Osteoblast (primary cell): ENCODE data around the gene HACD2. TPM values are rescaled to one million over a fixed set of nuclear protein-coding genes. Genes with fewer than 3 reads are reported as not detected.
A peak's percentile ranks its signal among the peaks of the same experiment; 100 is the strongest.

Experiments
- DNase-seq: peaks from one replicate; pipeline ENCODE4 v3.0.0; 2011; ENCODE audit warnings: low spot score, mixed read lengths; ENCODE audit not compliant: insufficient read length; ENCODE audit errors: missing footprints
- H2AFZ ChIP-seq: 2 replicates; pipeline ENCODE4 v1.6.0; 2011; ENCODE audit warnings: mild to moderate bottlenecking, low read length
- H3K27ac ChIP-seq: 2 replicates; pipeline ENCODE4 v1.5.1; 2011; ENCODE audit warnings: mild to moderate bottlenecking, low read depth, low read length, moderate library complexity
- H3K27me3 ChIP-seq: 2 replicates; pipeline ENCODE4 v1.6.0; 2012; ENCODE audit warnings: mild to moderate bottlenecking, control low read depth, inconsistent platforms, low read length, moderate library complexity; ENCODE audit not compliant: insufficient read depth
- H3K36me3 ChIP-seq: 2 replicates; pipeline ENCODE4 v1.5.1; 2011; ENCODE audit warnings: mild to moderate bottlenecking, low read length, control low read depth, moderate library complexity; ENCODE audit not compliant: insufficient read depth
- H3K4me1 ChIP-seq: 2 replicates; pipeline ENCODE4 v1.5.1; 2011; ENCODE audit warnings: mild to moderate bottlenecking, low read length, control low read depth, moderate library complexity; ENCODE audit not compliant: insufficient read depth
- H3K4me2 ChIP-seq: 2 replicates; pipeline ENCODE4 v1.6.0; 2011; ENCODE audit warnings: mild to moderate bottlenecking, low read length; ENCODE audit not compliant: insufficient read depth
- H3K4me3 ChIP-seq: fragments of 200-600 bp; sonication (generic); 3 replicates; pipeline ENCODE4 v1.5.1; 2012; ENCODE audit warnings: mild to moderate bottlenecking, low read length, inconsistent platforms; ENCODE audit not compliant: insufficient read depth
- H3K79me2 ChIP-seq: 2 replicates; pipeline ENCODE4 v1.6.0; 2012; ENCODE audit warnings: mild to moderate bottlenecking, low read length, control low read depth, inconsistent platforms; ENCODE audit not compliant: insufficient read depth
- H3K9me3 ChIP-seq: 2 replicates; pipeline ENCODE4 v1.5.1; 2011; ENCODE audit warnings: low read depth, low read length, control low read depth
- H4K20me1 ChIP-seq: 2 replicates; pipeline ENCODE4 v1.6.0; 2012; ENCODE audit warnings: mild to moderate bottlenecking, low read length, control low read depth; ENCODE audit not compliant: insufficient read depth
- CTCF ChIP-seq: IDR thresholded peaks from 2 replicates; pipeline ENCODE4 v1.5.1; 2011; ENCODE audit warnings: mild to moderate bottlenecking, low read depth, low read length, moderate library complexity; ENCODE audit errors: extremely low read depth
- total RNA-seq: library from RNA; depleted of rRNA; stranded (reverse); fragments of >200 nt; gene quantifications from 2 replicates; pipeline ENCODE4 v1.2.3, GENCODE V29; 2012

The HACD2 gene
- total RNA-seq, 1 donor = 27.5 TPM

DNA sequence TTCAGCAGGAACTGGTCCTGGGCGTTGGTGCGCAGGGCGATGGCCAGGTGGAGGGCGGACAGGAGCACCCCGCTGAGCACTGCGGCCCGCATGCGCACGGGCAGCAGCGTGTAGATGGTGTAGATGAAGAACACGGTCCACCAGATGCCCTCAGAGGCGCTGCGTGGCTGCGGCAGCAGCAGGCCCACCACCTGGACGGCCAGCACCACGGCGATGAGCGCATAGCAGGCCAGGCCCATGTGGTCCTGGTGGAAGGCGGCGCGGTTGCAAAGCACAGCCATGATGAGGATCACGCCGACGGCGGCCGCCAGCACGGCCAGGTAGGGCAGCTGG, 137.5 kb downstream of the HACD2 start:
- H3K79me2 ChIP-seq = no peaks in the 10 kb centered on the region
- DNase-seq = no peak
- H3K27me3 ChIP-seq = peaks cover 77% of the 10 kb centered on the region
- no peaks in the 10 kb centered on the region for H3K4me1 ChIP-seq
- H3K4me2 ChIP-seq = no peak overlapping the region
- H2AFZ ChIP-seq = no peak overlapping the region
- no peaks in the 10 kb centered on the region for H4K20me1 ChIP-seq
- H3K4me3 ChIP-seq = no peak overlapping the region
- H3K27ac ChIP-seq = no peak overlapping the region
- no peaks in the 10 kb centered on the region for H3K9me3 ChIP-seq
- no peak for TF ChIP-seq CTCF
- H3K36me3 ChIP-seq = no peaks in the 10 kb centered on the region

- no peak overlapping the region for H3K4me3 ChIP-seq
- no peak overlapping the region for H3K27ac ChIP-seq
- H3K27me3 ChIP-seq = peaks cover 77% of the 10 kb centered on the region
Measured at GRCh38 chr3:123446610-123447109, 138.2 kb downstream of the HACD2 start.

DNA sequence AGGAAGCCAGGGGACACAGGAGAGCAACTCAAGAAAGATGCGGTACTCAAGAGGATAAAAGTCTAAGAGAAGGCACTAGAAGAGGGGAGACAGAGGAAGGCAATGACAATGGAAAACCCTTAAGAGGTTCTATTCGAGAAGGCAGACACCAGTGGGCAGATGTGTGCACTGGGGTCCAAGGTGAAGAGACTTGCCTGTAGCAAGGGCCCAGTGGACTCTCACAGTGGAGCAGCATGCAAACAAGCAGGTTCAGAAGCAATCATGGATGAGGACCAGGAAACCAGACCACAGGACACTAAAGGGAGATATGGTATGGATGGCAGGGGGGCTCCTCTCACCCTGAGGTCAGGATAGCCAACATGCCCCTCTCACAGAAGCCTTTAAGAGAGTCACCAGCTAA, 138.6 kb downstream of the HACD2 start:
- peaks cover 73% of the 10 kb centered on the region for H3K27me3 ChIP-seq
- no peaks in the 10 kb centered on the region for H3K79me2 ChIP-seq
- H3K4me3 ChIP-seq = no peak overlapping the region
- H3K4me2 ChIP-seq = no peak overlapping the region
- TF ChIP-seq CTCF = no peak
- H3K9me3 ChIP-seq = no peaks in the 10 kb centered on the region
- no peaks in the 10 kb centered on the region for H3K4me1 ChIP-seq
- no peak overlapping the region for H2AFZ ChIP-seq
- no peak overlapping the region for H3K27ac ChIP-seq
- H3K36me3 ChIP-seq = no peaks in the 10 kb centered on the region
- H4K20me1 ChIP-seq = no peaks in the 10 kb centered on the region
- no peak for DNase-seq

More at GRCh38 chr3:123446610-123447109, 138.2 kb downstream of the HACD2 start:
- no peak for TF ChIP-seq CTCF
- Histone ChIP-seq H3K9me3 (no peaks in the 10 kb centered on the region), H3K4me1 (no peaks in the 10 kb centered on the region), H3K4me2 (no peak overlapping the region), H2AFZ (no peak overlapping the region), H3K79me2 (no peaks in the 10 kb centered on the region), H4K20me1 (no peaks in the 10 kb centered on the region), H3K36me3 (no peaks in the 10 kb centered on the region)
- peak; percentile 81 for DNase-seq

GRCh38 chr3:123445702-123446101, 139.2 kb downstream of the HACD2 start:
- H3K27me3 ChIP-seq = peaks cover 70% of the 10 kb centered on the region

More at GRCh38 chr3:123445702-123446101, 139.2 kb downstream of the HACD2 start:
- Histone ChIP-seq H3K79me2 (no peaks in the 10 kb centered on the region), H3K4me1 (no peaks in the 10 kb centered on the region), H3K27ac (no peak overlapping the region), H4K20me1 (no peaks in the 10 kb centered on the region), H3K4me3 (no peak overlapping the region), H2AFZ (no peak overlapping the region), H3K36me3 (no peaks in the 10 kb centered on the region), H3K9me3 (no peaks in the 10 kb centered on the region), H3K4me2 (no peak overlapping the region)
- no peak for TF ChIP-seq CTCF
- DNase-seq = peak; percentile 69
